GM12891 (cell line): ENCODE measurements around the gene ME3. TPM values are rescaled to one million over a fixed set of nuclear protein-coding genes. Genes with fewer than 3 reads are reported as not detected.

Experiments used
- DNase-seq: peaks from one replicate; pipeline ENCODE4 v3.0.0; 2011; ENCODE audit warnings: low spot score; ENCODE audit not compliant: insufficient read length
- FAIRE-seq: peaks from 2 replicates; lab custom pipeline; 2011; peaks lifted over from hg19 to GRCh38; lab: Jason Lieb, UNC
- PAX5 ChIP-seq: IDR thresholded peaks from 2 replicates; pipeline ENCODE4 v1.6.1; 2011; ENCODE audit warnings: low read length, moderate library complexity, mild to moderate bottlenecking; ENCODE audit not compliant: insufficient read depth, severe bottlenecking
- POLR2A ChIP-seq: IDR thresholded peaks from 2 replicates; pipeline ENCODE4 v1.6.1; 2011; ENCODE audit warnings: low read depth, low read length, control low read depth
- POLR2AphosphoS5 ChIP-seq: IDR thresholded peaks from 2 replicates; pipeline ENCODE4 v1.6.1; 2011; ENCODE audit warnings: low read depth, low read length, control low read depth
- POU2F2 ChIP-seq: IDR thresholded peaks from 2 replicates; pipeline ENCODE4 v1.6.1; 2011; ENCODE audit warnings: low read depth, mild to moderate bottlenecking, control low read depth, low read length, moderate library complexity
- SPI1 ChIP-seq: IDR thresholded peaks from 2 replicates; pipeline ENCODE4 v1.6.1; 2011; ENCODE audit warnings: low read depth, low read length, control low read depth
- TAF1 ChIP-seq: IDR thresholded peaks from 2 replicates; pipeline ENCODE4 v1.6.1; 2011; ENCODE audit warnings: low read depth, low read length, control low read depth
- polyA plus RNA-seq: library from polyadenylated mRNA; unstranded; fragments of >200 nt; gene quantifications from one replicate; pipeline ENCODE4 v1.2.1, GENCODE V29; 2012; ENCODE audit warnings: low read depth, missing spikeins, inconsistent platforms; ENCODE audit not compliant: missing spikeins

ME3 gene
- polyA plus RNA-seq, result 0.68 TPM

- TF ChIP-seq POLR2A (no peak), PAX5 (no peak), TAF1 (no peak), SPI1 (no peak), POU2F2 (no peak)
- DNase-seq, result peak; percentile 23
- no peak for FAIRE-seq
Measured at GRCh38 chr11:86672007-86672621, at the start of gene ME3. ME3 (minus strand) TSS chr11:86672616.

- no peak for FAIRE-seq
- DNase-seq, result no peak
- TF ChIP-seq POLR2AphosphoS5, result no peak
- TF ChIP-seq SPI1, result no peak
- TF ChIP-seq PAX5, result no peak
- TF ChIP-seq TAF1, result no peak
- no peak for TF ChIP-seq POLR2A
- TF ChIP-seq POU2F2, result no peak
Measured at GRCh38 chr11:86722006-86722405, 49.6 kb upstream of the ME3 start.

GRCh38 chr11:86720546-86720945 lies 48.1 kb upstream of the ME3 start:
- DNase-seq (no peak), FAIRE-seq (no peak)
- TF ChIP-seq PAX5 (no peak), POLR2A (no peak), TAF1 (no peak), POU2F2 (no peak), POLR2AphosphoS5 (no peak), SPI1 (no peak)

- FAIRE-seq (no peak), DNase-seq (no peak)
- TF ChIP-seq POLR2A (no peak), TAF1 (no peak), PAX5 (no peak), POU2F2 (no peak)
Measured at GRCh38 chr11:86719781-86720463, 47.5 kb upstream of the ME3 start.

- no peak for TF ChIP-seq POU2F2
- DNase-seq, result no peak
- no peak for FAIRE-seq
Measured at GRCh38 chr11:86718999-86719398, 46.6 kb upstream of the ME3 start.

GRCh38 chr11:86718521-86718920 lies 46.1 kb upstream of the ME3 start:
- no peak for DNase-seq
- TF ChIP-seq TAF1 (no peak), SPI1 (no peak), POLR2AphosphoS5 (no peak), PAX5 (no peak), POLR2A (no peak), POU2F2 (no peak)
- no peak for FAIRE-seq

- no peak for TF ChIP-seq POLR2AphosphoS5
- no peak for TF ChIP-seq POLR2A
- TF ChIP-seq SPI1, result no peak
- TF ChIP-seq POU2F2, result no peak
- no peak for TF ChIP-seq PAX5
- no peak for TF ChIP-seq TAF1
- FAIRE-seq, result no peak
Measured at GRCh38 chr11:86717817-86718501, 45.5 kb upstream of the ME3 start.

GRCh38 chr11:86715611-86716010 lies 43.2 kb upstream of the ME3 start:
- FAIRE-seq, result no peak
- TF ChIP-seq POLR2AphosphoS5 (no peak), POU2F2 (no peak), PAX5 (no peak), TAF1 (no peak), SPI1 (no peak), POLR2A (no peak)
- no peak for DNase-seq

More at GRCh38 chr11:86717817-86718501, 45.5 kb upstream of the ME3 start:
- no peak for DNase-seq

- DNase-seq, result no peak
- TF ChIP-seq POLR2AphosphoS5, result no peak
- no peak for TF ChIP-seq POLR2A
- TF ChIP-seq SPI1, result no peak
- TF ChIP-seq TAF1, result no peak
- no peak for TF ChIP-seq PAX5
- no peak for TF ChIP-seq POU2F2
- FAIRE-seq, result no peak
Measured at GRCh38 chr11:86713552-86713951, 41.1 kb upstream of the ME3 start.
